Activated naive CD8-positive, alpha-beta T cell treated with anti-CD3 and anti-CD28 coated beads, Interleukin-2, amount 50 U/mL, for 24 hours (primary cell): ENCODE results near the gene ALG3.

Experiments
- ATAC-seq: fragments of 150-1000 bp; cut with Tn5 transposase; one replicate; pipeline ENCODE4 v1.10.0; 2021
- DNase-seq: peaks from one replicate; pipeline ENCODE4 v3.0.0; 2021
- H3K27ac Mint-ChIP-seq: one replicate; pipeline ENCODE4 v1.8.0; 2021; ENCODE audit warnings: mild to moderate bottlenecking, mixed read lengths
- H3K27me3 Mint-ChIP-seq: one replicate; pipeline ENCODE4 v1.8.0; 2021; ENCODE audit warnings: mixed read lengths
- H3K36me3 Mint-ChIP-seq: one replicate; pipeline ENCODE4 v1.8.0; 2021; ENCODE audit warnings: low read depth, mixed read lengths
- H3K4me1 Mint-ChIP-seq: one replicate; pipeline ENCODE4 v1.8.0; 2021; ENCODE audit warnings: mixed read lengths
- H3K4me3 Mint-ChIP-seq: one replicate; pipeline ENCODE4 v1.8.0; 2021; ENCODE audit warnings: mild to moderate bottlenecking, moderate library complexity, mixed read lengths
- H3K9me3 Mint-ChIP-seq: one replicate; pipeline ENCODE4 v1.8.0; 2021; ENCODE audit warnings: mixed read lengths

Gene ALG3

GRCh38 chr3:184234671-184235380, 13.9 kb downstream of the ALG3 start:
- no peaks in the 10 kb centered on the region for H3K9me3 Mint-ChIP-seq
- H3K27me3 Mint-ChIP-seq, result peaks cover 23% of the 10 kb centered on the region
- peaks cover 7% of the 10 kb centered on the region for H3K4me1 Mint-ChIP-seq
- DNase-seq (no peak), ATAC-seq (peak; percentile 4)
- H3K27ac Mint-ChIP-seq, result no peak overlapping the region
- no peaks in the 10 kb centered on the region for H3K36me3 Mint-ChIP-seq
- H3K4me3 Mint-ChIP-seq, result no peak overlapping the region

GRCh38 chr3:184234224-184234623, 14.5 kb downstream of the ALG3 start:
- no peak overlapping the region for H3K27ac Mint-ChIP-seq
- H3K4me3 Mint-ChIP-seq, result no peak overlapping the region
- no peaks in the 10 kb centered on the region for H3K9me3 Mint-ChIP-seq
- DNase-seq (no peak), ATAC-seq (no peak)
- peaks cover 25% of the 10 kb centered on the region for H3K27me3 Mint-ChIP-seq
- H3K36me3 Mint-ChIP-seq, result no peaks in the 10 kb centered on the region
- H3K4me1 Mint-ChIP-seq, result peaks cover 7% of the 10 kb centered on the region

- peaks cover 34% of the 10 kb centered on the region for H3K27me3 Mint-ChIP-seq
- H3K4me3 Mint-ChIP-seq, result no peak overlapping the region
- no peak for DNase-seq
- no peak overlapping the region for H3K27ac Mint-ChIP-seq
- H3K4me1 Mint-ChIP-seq, result peaks cover 7% of the 10 kb centered on the region
- H3K36me3 Mint-ChIP-seq, result no peaks in the 10 kb centered on the region
- H3K9me3 Mint-ChIP-seq, result no peaks in the 10 kb centered on the region
- ATAC-seq, result no peak
Observed at GRCh38 chr3:184233127-184233843, 15.5 kb downstream of the ALG3 start.

GRCh38 chr3:184231671-184232070, 17.1 kb downstream of the ALG3 start:
- no peak for ATAC-seq
- H3K36me3 Mint-ChIP-seq, result no peaks in the 10 kb centered on the region
- no peaks in the 10 kb centered on the region for H3K9me3 Mint-ChIP-seq
- H3K27ac Mint-ChIP-seq, result no peak overlapping the region
- no peak for DNase-seq
- H3K4me1 Mint-ChIP-seq, result peaks cover 7% of the 10 kb centered on the region
- peaks cover 42% of the 10 kb centered on the region for H3K27me3 Mint-ChIP-seq
- no peak overlapping the region for H3K4me3 Mint-ChIP-seq

DNA sequence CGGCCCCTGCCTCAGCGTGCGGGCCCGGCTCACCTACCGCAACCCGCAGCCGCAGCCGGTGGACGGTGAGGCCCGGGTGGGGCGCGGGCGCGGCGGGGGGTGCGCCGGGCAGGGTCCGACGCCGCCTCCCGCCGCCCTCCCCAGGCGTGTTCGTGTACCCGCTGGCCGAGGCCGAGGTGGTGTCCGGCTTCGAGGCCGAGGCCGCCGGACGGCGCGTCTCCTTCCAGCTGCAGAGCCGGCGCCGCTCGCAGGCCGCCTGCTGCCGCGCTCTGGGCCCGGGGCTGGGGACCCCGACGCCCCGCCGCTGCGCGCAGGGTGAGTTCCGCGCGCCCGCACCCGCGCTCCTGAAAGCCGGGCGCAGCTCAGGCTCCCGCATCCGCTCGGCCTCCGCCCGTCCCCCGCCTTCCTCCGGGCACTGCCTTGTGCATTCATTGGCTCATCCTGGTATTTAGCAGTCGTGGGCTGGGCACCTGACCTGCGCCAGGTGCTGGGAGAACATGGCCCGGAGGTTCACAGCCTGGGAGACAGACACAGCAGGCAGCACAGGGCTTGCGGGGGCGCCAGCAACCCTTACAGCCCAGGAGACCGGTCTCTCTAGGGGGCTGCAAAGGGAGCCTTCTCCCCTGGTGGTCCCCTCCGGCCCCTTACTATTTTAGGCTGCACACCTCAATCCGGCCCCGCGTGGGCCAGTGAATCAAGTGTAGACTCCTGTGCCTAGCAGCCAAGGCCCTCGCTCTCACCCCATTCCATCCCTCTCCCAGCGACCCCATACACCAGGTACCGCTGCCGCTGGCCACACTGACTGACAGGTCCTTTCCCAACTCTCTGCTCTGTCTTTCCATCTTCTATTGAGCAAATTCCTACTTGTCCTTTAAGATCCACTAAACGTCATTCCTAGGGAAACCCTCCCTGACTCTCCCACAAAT, 17.9 kb downstream of the ALG3 start:
- H3K27ac Mint-ChIP-seq, result no peak overlapping the region
- ATAC-seq (no peak), DNase-seq (no peak)
- peaks cover 7% of the 10 kb centered on the region for H3K4me1 Mint-ChIP-seq
- peaks cover 42% of the 10 kb centered on the region for H3K27me3 Mint-ChIP-seq
- H3K36me3 Mint-ChIP-seq, result no peaks in the 10 kb centered on the region
- peak overlapping the region; percentile 69 for H3K4me3 Mint-ChIP-seq
- H3K9me3 Mint-ChIP-seq, result no peaks in the 10 kb centered on the region

DNA sequence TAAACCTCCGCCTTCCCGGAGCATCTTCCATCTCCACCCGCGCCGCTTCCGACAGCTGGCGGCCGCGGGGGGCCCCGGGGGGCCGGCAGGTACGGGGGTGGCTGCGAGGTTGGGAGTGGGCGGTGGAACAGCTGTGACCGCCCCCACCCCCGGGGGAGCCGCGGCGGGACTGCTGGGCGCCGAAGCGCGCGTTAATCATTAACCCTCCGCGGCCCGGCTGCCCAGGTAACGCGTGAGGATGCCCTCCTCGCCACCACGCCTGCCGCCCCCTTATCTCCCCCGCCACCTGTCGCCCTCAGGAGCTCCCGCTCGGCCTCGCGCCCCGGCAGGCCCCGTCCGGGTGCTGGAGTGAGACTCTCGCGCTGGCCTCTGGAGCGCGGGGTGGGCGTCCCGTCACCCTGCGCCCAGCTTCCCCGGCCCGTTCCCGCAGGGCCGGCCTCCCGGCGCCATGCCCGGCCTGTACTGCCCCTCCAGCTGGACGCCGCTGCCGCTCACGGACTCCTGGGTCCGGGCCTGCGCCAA, 18.6 kb downstream of the ALG3 start:
- ATAC-seq (no peak), DNase-seq (no peak)
- Mint-ChIP-seq H3K36me3 (no peaks in the 10 kb centered on the region), H3K4me1 (peaks cover 7% of the 10 kb centered on the region), H3K27ac (no peak overlapping the region), H3K9me3 (no peaks in the 10 kb centered on the region), H3K27me3 (peaks cover 47% of the 10 kb centered on the region), H3K4me3 (peak overlapping the region; percentile 53)

GRCh38 chr3:184229394-184230080, 19.2 kb downstream of the ALG3 start, which contains the start of gene VWA5B2:
TSS of gene VWA5B2 (plus strand) at chr3:184229585. CDS start at chr3:184230529, 944 bp downstream.
- H3K27ac Mint-ChIP-seq, result no peak within 1 kb of the TSS
- no peaks in the 10 kb centered on the region for H3K9me3 Mint-ChIP-seq
- peak; percentile 74 for DNase-seq
- H3K36me3 Mint-ChIP-seq, result no peaks in the 10 kb centered on the region
- H3K4me1 Mint-ChIP-seq, result peaks cover 7% of the 10 kb centered on the region
- ATAC-seq, result peak; percentile 89
- H3K27me3 Mint-ChIP-seq, result peaks cover 48% of the 10 kb centered on the region
- peak within 1 kb of the TSS; percentile 53 for H3K4me3 Mint-ChIP-seq

DNA sequence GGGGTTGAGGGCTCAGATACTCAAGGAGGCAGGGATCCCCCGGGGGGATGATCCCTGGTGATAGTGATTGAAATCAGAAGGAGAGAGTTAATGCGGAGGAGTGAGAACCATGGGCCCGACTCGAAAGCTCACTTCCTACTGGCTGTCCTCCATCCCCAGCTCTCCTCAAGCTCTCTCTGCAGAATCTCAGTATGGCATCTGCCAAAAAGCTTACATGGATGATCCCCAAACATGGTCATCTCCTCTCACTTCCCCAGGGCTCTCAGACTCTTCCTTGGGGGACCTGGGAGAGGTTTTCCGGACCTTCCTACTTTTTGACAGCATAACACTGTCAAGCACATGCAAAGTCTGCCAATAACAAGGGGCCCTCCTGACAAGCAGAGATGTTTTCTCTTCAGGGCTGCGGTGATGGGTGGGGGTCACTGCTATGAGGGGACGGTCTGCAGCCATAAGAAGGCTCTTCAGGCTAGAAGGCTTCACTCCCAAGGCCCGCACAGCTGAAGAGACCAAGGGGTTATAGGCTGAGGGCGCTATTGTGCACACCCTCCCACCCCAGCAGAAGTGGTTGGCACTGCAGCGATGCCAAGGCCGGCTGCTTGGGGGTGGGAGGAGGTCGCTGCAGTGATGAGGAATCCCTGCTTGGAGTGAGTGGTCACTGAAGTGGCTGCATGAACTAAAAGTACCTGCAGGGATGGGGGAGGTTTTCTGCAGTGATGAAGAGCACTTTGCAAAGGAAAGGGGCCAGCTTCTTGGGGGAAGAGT, 20.2 kb downstream of the ALG3 start:
- Mint-ChIP-seq H3K36me3 (no peaks in the 10 kb centered on the region), H3K9me3 (no peaks in the 10 kb centered on the region), H3K27ac (no peak overlapping the region), H3K4me3 (peak overlapping the region; percentile 43), H3K27me3 (peaks cover 53% of the 10 kb centered on the region), H3K4me1 (peaks cover 7% of the 10 kb centered on the region)
- DNase-seq, result no peak
- no peak for ATAC-seq

DNA sequence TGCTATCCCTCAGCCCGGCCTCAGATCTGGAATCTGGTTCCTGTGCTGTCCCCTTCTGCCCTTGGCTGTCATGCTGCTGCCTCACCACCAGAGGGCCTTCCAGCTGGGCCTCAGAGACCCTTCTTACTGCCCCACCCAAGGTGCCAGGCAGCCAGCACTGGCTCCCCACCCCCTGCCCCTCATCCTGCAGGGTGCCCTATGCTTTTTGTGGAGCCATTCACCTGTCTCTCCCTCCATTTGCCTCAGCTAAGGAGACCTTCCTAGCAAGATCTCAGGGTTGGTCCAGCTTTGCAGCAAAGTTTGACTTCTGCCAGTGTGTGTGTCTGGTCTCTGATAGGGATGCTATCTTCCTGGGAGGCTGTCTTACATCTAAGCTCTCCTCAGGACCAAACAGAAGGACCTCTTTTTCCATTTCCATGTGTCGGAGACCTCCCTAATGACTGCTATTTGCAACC, 21.3 kb downstream of the ALG3 start:
- H3K27me3 Mint-ChIP-seq, result peaks cover 51% of the 10 kb centered on the region

DNA sequence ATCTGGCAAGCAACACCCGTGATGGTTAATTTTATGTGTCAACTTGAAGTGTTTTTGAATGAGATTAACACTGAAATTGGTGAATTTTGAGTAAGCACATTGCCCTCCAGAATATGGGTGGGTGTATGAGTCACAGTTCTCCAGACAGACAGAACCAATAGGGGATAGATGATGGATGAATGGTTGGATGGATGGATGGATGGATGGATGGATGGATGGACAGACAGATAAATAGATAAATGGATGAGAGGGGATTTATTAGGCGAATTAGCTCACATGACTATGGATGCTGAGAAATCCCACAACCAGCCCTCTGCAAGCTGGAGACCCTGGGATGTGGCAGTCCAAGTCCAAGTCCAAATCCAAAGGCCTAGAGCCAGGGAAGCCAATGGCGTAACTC, 24.8 kb downstream of the ALG3 start:
- Mint-ChIP-seq H3K27ac (no peak overlapping the region), H3K4me3 (no peak overlapping the region), H3K27me3 (peaks cover 38% of the 10 kb centered on the region), H3K9me3 (no peaks in the 10 kb centered on the region), H3K4me1 (no peaks in the 10 kb centered on the region), H3K36me3 (no peaks in the 10 kb centered on the region)
- DNase-seq (no peak), ATAC-seq (no peak)

More for the DNA sequence above, 21.3 kb downstream of the ALG3 start:
- Mint-ChIP-seq H3K36me3 (no peaks in the 10 kb centered on the region), H3K4me3 (no peak overlapping the region), H3K9me3 (no peaks in the 10 kb centered on the region), H3K4me1 (peaks cover 7% of the 10 kb centered on the region), H3K27ac (no peak overlapping the region)
- peak; percentile 49 for ATAC-seq
- DNase-seq, result peak; percentile 66

- no peaks in the 10 kb centered on the region for H3K9me3 Mint-ChIP-seq
- peaks cover 27% of the 10 kb centered on the region for H3K27me3 Mint-ChIP-seq
- H3K27ac Mint-ChIP-seq, result no peak overlapping the region
- H3K4me1 Mint-ChIP-seq, result no peaks in the 10 kb centered on the region
- no peak overlapping the region for H3K4me3 Mint-ChIP-seq
- H3K36me3 Mint-ChIP-seq, result no peaks in the 10 kb centered on the region
- no peak for ATAC-seq
- DNase-seq, result no peak
Observed at GRCh38 chr3:184222521-184222920, 26.2 kb downstream of the ALG3 start.

DNA sequence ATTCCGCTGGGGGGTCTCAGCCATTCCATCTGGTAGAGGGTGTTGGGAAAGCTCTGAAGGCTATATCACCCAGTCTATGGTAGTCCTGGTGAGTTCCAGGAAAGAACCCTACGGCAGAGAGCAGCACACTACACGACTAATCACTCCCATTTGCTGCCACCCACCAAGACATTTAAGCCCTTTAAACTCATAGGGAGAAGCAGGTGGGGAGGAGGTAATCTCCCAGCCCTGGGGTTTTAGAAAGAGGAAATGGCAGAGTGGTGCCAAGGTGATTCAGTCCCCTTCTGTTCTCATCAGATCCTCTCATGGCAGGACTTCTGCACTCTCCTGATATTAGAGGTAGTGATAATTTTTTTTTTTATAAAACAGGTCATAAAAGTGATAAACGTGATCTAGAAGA, 29.9 kb downstream of the ALG3 start:
- Mint-ChIP-seq H3K27ac (no peak overlapping the region), H3K9me3 (no peaks in the 10 kb centered on the region), H3K27me3 (peaks cover 20% of the 10 kb centered on the region), H3K36me3 (no peaks in the 10 kb centered on the region), H3K4me1 (no peaks in the 10 kb centered on the region), H3K4me3 (no peak overlapping the region)
- DNase-seq (no peak), ATAC-seq (no peak)

DNA sequence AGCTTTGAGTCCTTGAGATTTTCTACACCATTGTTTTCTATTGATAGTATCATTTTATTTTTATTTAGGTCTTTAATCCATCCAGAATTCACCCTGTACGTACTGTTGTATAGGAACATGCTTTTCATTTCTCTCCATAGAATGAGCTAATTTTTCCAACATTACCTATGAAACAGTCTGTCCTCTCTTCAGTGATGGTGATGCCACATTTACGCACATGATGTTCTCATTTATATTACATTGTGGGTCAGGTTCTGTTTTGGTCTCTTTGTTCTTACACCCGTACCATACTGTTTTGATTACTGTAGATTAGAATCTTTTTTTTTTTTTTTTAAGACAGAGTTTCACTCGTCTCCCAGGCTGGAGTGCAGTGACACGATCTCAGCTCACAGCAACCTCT, 37.0 kb downstream of the ALG3 start:
- no peak overlapping the region for H3K27ac Mint-ChIP-seq
- DNase-seq, result no peak
- no peaks in the 10 kb centered on the region for H3K9me3 Mint-ChIP-seq
- no peaks in the 10 kb centered on the region for H3K4me1 Mint-ChIP-seq
- no peak overlapping the region for H3K4me3 Mint-ChIP-seq
- ATAC-seq, result no peak
- H3K27me3 Mint-ChIP-seq, result peaks cover 16% of the 10 kb centered on the region
- H3K36me3 Mint-ChIP-seq, result no peaks in the 10 kb centered on the region
